GM23338 (cell line): ENCODE measurements around the gene ENTREP3. TPM values are rescaled to one million over a fixed set of nuclear protein-coding genes. Genes with fewer than 3 reads are reported as not detected.

Source experiments
- ATAC-seq: fragments of 200-7000 bp; cut with Tn5 transposase; 3 replicates; pipeline ENCODE4 v1.9.1; 2020
- DNase-seq: peaks from one replicate; pipeline ENCODE4 v3.0.0-alpha.2; 2015; ENCODE audit warnings: low spot score
- H2AFZ ChIP-seq: fragments of 200-600 bp; sonication (generic); 2 replicates; pipeline ENCODE4 v1.8.0; 2016; ENCODE audit warnings: antibody characterized with exemption, mild to moderate bottlenecking, moderate library complexity
- H3F3A ChIP-seq: fragments of 200-600 bp; sonication (generic); replicated peaks from 2 replicates; pipeline ENCODE4 v1.8.0; 2017; ENCODE audit warnings: antibody characterized with exemption, mixed run types, low read depth
- H3K27ac ChIP-seq: fragments of 200-600 bp; sonication (generic); 2 replicates; pipeline ENCODE4 v1.6.1; 2016; ENCODE audit warnings: low read depth
- H3K27me3 ChIP-seq: fragments of 200-600 bp; sonication (generic); 2 replicates; pipeline ENCODE4 v1.8.0; 2016; ENCODE audit warnings: mild to moderate bottlenecking, mixed run types, moderate library complexity; ENCODE audit not compliant: insufficient read depth
- H3K36me3 ChIP-seq: fragments of 200-600 bp; sonication (generic); 2 replicates; pipeline ENCODE4 v1.8.0; 2016; ENCODE audit warnings: mild to moderate bottlenecking; ENCODE audit not compliant: insufficient read depth
- H3K4me1 ChIP-seq: fragments of 200-600 bp; sonication (generic); 2 replicates; pipeline ENCODE4 v1.8.0; 2016; ENCODE audit warnings: mild to moderate bottlenecking, moderate library complexity; ENCODE audit not compliant: insufficient read depth
- H3K4me2 ChIP-seq: fragments of 200-600 bp; sonication (generic); 2 replicates; pipeline ENCODE4 v1.7.1; 2017; ENCODE audit warnings: mixed run types
- H3K4me3 ChIP-seq: fragments of 200-600 bp; sonication (generic); 2 replicates; pipeline ENCODE4 v1.6.1; 2016; ENCODE audit warnings: mixed run types
- H3K79me2 ChIP-seq: fragments of 200-600 bp; sonication (generic); replicated peaks from 2 replicates; pipeline ENCODE4 v1.8.0; 2017; ENCODE audit warnings: mild to moderate bottlenecking; ENCODE audit not compliant: insufficient read depth
- H3K9me2 ChIP-seq: fragments of 200-600 bp; sonication (generic); 2 replicates; pipeline ENCODE4 v1.8.0; 2017; ENCODE audit not compliant: insufficient read depth
- H4K20me1 ChIP-seq: fragments of 200-600 bp; sonication (generic); replicated peaks from 2 replicates; pipeline ENCODE4 v1.8.0; 2017; ENCODE audit warnings: mild to moderate bottlenecking; ENCODE audit not compliant: insufficient read depth
- H3K27ac Mint-ChIP-seq: 2 replicates; pipeline ENCODE4 v1.8.0; 2020; ENCODE audit warnings: inconsistent platforms, mild to moderate bottlenecking, moderate library complexity, mixed read lengths
- H3K27me3 Mint-ChIP-seq: 3 replicates; pipeline ENCODE4 v1.8.0; 2022; ENCODE audit warnings: low read depth, mild to moderate bottlenecking, moderate library complexity, mixed read lengths, inconsistent platforms; ENCODE audit not compliant: insufficient read depth, poor library complexity
- H3K36me3 Mint-ChIP-seq: 3 replicates; pipeline ENCODE4 v1.8.0; 2021; ENCODE audit warnings: low read depth, mild to moderate bottlenecking, inconsistent platforms, moderate library complexity, mixed read lengths
- H3K4me1 Mint-ChIP-seq: 3 replicates; pipeline ENCODE4 v1.8.0; 2020; ENCODE audit warnings: mild to moderate bottlenecking, inconsistent platforms, mixed read lengths
- H3K4me3 Mint-ChIP-seq: 3 replicates; pipeline ENCODE4 v1.8.0; 2021; ENCODE audit warnings: moderate library complexity, mild to moderate bottlenecking, inconsistent platforms, mixed read lengths
- H3K9me3 Mint-ChIP-seq: 3 replicates; pipeline ENCODE4 v1.8.0; 2020; ENCODE audit warnings: moderate library complexity, mild to moderate bottlenecking, inconsistent platforms, mixed read lengths
- CREB1 ChIP-seq: fragments of 250-450 bp; sonication (Bioruptor Pico); IDR thresholded peaks from 2 replicates; pipeline ENCODE4 v1.5.0; 2020; ENCODE audit warnings: low read depth, mild to moderate bottlenecking, moderate library complexity
- ETS1 ChIP-seq: IDR thresholded peaks from 2 replicates; pipeline ENCODE4 v1.6.1; 2016; ENCODE audit warnings: antibody characterized with exemption
- EZH2 ChIP-seq: fragments of 200-600 bp; sonication (generic); IDR thresholded peaks from one replicate; pipeline ENCODE4 v1.8.0; 2017; ENCODE audit warnings: antibody characterized with exemption, mild to moderate bottlenecking, low read depth; ENCODE audit not compliant: unreplicated experiment
- EZH2phosphoT487 ChIP-seq: fragments of 200-600 bp; sonication (generic); IDR thresholded peaks from one replicate; pipeline ENCODE4 v1.8.1; 2018; ENCODE audit warnings: antibody characterized with exemption; ENCODE audit not compliant: unreplicated experiment
- JUNB ChIP-seq: IDR thresholded peaks from one replicate; pipeline ENCODE4 v1.6.1; 2016; ENCODE audit warnings: antibody characterized with exemption; ENCODE audit not compliant: unreplicated experiment
- NANOG ChIP-seq: IDR thresholded peaks from 2 replicates; pipeline ENCODE4 v1.6.1; 2016; ENCODE audit warnings: antibody characterized with exemption, borderline replicate concordance
- POLR2AphosphoS5 ChIP-seq: IDR thresholded peaks from 2 replicates; pipeline ENCODE4 v1.6.1; 2016; ENCODE audit warnings: antibody characterized with exemption, low read depth
- REST ChIP-seq: IDR thresholded peaks from one replicate; pipeline ENCODE4 v1.6.1; 2018; ENCODE audit warnings: antibody characterized with exemption; ENCODE audit not compliant: unreplicated experiment
- STAT1 ChIP-seq: IDR thresholded peaks from one replicate; pipeline ENCODE4 v1.6.1; 2016; ENCODE audit warnings: antibody characterized with exemption; ENCODE audit not compliant: unreplicated experiment
- ZNF114 ChIP-seq: fragments of 250-450 bp; sonication (Bioruptor Pico); IDR thresholded peaks from 2 replicates; pipeline ENCODE4 v1.5.0; 2020; ENCODE audit warnings: mild to moderate bottlenecking, moderate library complexity
- ZNF331 ChIP-seq: fragments of 250-450 bp; sonication (Bioruptor Pico); IDR thresholded peaks from 2 replicates; pipeline ENCODE4 v1.5.0; 2020; ENCODE audit warnings: low read depth, mild to moderate bottlenecking, moderate library complexity
- polyA plus RNA-seq: library from polyadenylated mRNA; unstranded; fragments of >200 nt; fragmentation: Nextera tagmentation; extraction: Ambion mirVana; gene quantifications from 2 replicates; pipeline ENCODE4 v1.2.1, GENCODE V29; 2016
- total RNA-seq: library from RNA; depleted of rRNA; stranded (reverse); fragments of >200 nt; shearing (Covaris generic); gene quantifications from 2 replicates; pipeline ENCODE4 v1.2.3, GENCODE V29; 2014
- TF ChIP-seq, protein P1 (sequence below), 2 experiments: fragments of 200-600 bp in 1 of 2; sonication (generic) in 1 of 2; conservative IDR thresholded peaks; 2 replicates each; pipeline versions ENCODE4 v1.5.1 to v1.6.1; 2016 to 2017; ENCODE audit warnings: antibody characterized with exemption in 2 of 2, low read depth in 2 of 2, mild to moderate bottlenecking in 2 of 2, moderate library complexity in 1 of 2
- TF ChIP-seq, protein P2 (sequence below): fragments of 250-450 bp; sonication (Bioruptor Pico); IDR thresholded peaks from 2 replicates; pipeline ENCODE4 v1.5.0; 2020; ENCODE audit warnings: mild to moderate bottlenecking, moderate library complexity

The ENTREP3 gene
- total and polyA plus RNA-seq, 2 experiments from 2014 or later = 18.6 to 46.3 TPM

- Histone ChIP-seq H3K36me3 (peaks cover 52% of the 10 kb centered on the region), H3K79me2 (peaks cover 21% of the 10 kb centered on the region), H4K20me1 (peaks cover 39% of the 10 kb centered on the region), H3K27ac (no peak overlapping the region), H3K27me3 (no peaks in the 10 kb centered on the region), H3K4me1 (peaks cover 14% of the 10 kb centered on the region), H3K9me2 (no peaks in the 10 kb centered on the region), H3F3A (peaks cover 63% of the 10 kb centered on the region), H2AFZ (no peak overlapping the region), H3K4me3 (no peak overlapping the region), H3K4me2 (no peak overlapping the region)
- no peaks in the 10 kb centered on the region for H3K9me3 Mint-ChIP-seq
- ATAC-seq (no peak), DNase-seq (no peak)
- H3K27ac Mint-ChIP-seq = no peak overlapping the region
- H3K27me3 Mint-ChIP-seq = peaks cover 55% of the 10 kb centered on the region
- peaks cover 86% of the 10 kb centered on the region for H3K36me3 Mint-ChIP-seq
- peaks cover 29% of the 10 kb centered on the region for H3K4me1 Mint-ChIP-seq
- H3K4me3 Mint-ChIP-seq = no peak overlapping the region; the same call in 2 of the 3 replicates
- TF ChIP-seq EZH2phosphoT487 (no peak), JUNB (no peak), EZH2 (no peak), ETS1 (no peak), NANOG (no peak), REST (no peak), ZNF331 (CRISPR knock-in tag) (no peak), CREB1 (CRISPR knock-in tag) (no peak), POLR2AphosphoS5 (no peak), ZNF114 (CRISPR knock-in tag) (no peak), STAT1 (no peak)
- TF ChIP-seq, protein P1, sequence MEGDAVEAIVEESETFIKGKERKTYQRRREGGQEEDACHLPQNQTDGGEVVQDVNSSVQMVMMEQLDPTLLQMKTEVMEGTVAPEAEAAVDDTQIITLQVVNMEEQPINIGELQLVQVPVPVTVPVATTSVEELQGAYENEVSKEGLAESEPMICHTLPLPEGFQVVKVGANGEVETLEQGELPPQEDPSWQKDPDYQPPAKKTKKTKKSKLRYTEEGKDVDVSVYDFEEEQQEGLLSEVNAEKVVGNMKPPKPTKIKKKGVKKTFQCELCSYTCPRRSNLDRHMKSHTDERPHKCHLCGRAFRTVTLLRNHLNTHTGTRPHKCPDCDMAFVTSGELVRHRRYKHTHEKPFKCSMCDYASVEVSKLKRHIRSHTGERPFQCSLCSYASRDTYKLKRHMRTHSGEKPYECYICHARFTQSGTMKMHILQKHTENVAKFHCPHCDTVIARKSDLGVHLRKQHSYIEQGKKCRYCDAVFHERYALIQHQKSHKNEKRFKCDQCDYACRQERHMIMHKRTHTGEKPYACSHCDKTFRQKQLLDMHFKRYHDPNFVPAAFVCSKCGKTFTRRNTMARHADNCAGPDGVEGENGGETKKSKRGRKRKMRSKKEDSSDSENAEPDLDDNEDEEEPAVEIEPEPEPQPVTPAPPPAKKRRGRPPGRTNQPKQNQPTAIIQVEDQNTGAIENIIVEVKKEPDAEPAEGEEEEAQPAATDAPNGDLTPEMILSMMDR (conservative IDR thresholded peaks at IDR 0.05; ENCODE audit: low read depth in 2 of 2) = no peak
- TF ChIP-seq, protein P2, sequence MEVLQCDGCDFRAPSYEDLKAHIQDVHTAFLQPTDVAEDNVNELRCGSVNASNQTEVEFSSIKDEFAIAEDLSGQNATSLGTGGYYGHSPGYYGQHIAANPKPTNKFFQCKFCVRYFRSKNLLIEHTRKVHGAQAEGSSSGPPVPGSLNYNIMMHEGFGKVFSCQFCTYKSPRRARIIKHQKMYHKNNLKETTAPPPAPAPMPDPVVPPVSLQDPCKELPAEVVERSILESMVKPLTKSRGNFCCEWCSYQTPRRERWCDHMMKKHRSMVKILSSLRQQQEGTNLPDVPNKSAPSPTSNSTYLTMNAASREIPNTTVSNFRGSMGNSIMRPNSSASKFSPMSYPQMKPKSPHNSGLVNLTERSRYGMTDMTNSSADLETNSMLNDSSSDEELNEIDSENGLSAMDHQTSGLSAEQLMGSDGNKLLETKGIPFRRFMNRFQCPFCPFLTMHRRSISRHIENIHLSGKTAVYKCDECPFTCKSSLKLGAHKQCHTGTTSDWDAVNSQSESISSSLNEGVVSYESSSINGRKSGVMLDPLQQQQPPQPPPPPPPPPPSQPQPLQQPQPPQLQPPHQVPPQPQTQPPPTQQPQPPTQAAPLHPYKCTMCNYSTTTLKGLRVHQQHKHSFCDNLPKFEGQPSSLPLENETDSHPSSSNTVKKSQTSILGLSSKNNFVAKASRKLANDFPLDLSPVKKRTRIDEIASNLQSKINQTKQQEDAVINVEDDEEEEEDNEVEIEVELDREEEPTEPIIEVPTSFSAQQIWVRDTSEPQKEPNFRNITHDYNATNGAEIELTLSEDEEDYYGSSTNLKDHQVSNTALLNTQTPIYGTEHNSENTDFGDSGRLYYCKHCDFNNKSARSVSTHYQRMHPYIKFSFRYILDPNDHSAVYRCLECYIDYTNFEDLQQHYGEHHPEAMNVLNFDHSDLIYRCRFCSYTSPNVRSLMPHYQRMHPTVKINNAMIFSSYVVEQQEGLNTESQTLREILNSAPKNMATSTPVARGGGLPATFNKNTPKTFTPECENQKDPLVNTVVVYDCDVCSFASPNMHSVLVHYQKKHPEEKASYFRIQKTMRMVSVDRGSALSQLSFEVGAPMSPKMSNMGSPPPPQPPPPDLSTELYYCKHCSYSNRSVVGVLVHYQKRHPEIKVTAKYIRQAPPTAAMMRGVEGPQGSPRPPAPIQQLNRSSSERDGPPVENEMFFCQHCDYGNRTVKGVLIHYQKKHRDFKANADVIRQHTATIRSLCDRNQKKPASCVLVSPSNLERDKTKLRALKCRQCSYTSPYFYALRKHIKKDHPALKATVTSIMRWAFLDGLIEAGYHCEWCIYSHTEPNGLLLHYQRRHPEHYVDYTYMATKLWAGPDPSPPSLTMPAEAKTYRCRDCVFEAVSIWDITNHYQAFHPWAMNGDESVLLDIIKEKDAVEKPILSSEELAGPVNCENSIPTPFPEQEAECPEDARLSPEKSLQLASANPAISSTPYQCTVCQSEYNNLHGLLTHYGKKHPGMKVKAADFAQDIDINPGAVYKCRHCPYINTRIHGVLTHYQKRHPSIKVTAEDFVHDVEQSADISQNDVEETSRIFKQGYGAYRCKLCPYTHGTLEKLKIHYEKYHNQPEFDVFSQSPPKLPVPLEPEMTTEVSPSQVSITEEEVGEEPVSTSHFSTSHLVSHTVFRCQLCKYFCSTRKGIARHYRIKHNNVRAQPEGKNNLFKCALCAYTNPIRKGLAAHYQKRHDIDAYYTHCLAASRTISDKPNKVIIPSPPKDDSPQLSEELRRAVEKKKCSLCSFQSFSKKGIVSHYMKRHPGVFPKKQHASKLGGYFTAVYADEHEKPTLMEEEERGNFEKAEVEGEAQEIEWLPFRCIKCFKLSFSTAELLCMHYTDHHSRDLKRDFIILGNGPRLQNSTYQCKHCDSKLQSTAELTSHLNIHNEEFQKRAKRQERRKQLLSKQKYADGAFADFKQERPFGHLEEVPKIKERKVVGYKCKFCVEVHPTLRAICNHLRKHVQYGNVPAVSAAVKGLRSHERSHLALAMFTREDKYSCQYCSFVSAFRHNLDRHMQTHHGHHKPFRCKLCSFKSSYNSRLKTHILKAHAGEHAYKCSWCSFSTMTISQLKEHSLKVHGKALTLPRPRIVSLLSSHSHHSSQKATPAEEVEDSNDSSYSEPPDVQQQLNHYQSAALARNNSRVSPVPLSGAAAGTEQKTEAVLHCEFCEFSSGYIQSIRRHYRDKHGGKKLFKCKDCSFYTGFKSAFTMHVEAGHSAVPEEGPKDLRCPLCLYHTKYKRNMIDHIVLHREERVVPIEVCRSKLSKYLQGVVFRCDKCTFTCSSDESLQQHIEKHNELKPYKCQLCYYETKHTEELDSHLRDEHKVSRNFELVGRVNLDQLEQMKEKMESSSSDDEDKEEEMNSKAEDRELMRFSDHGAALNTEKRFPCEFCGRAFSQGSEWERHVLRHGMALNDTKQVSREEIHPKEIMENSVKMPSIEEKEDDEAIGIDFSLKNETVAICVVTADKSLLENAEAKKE (CRISPR knock-in tag) = no peak
These were observed 54.4 kb downstream of the ENTREP3 start for GRCh38 chr1:155200920-155201319.
